Calu3 (cell line): Measurements from ENCODE around the gene C1QTNF5. TPM values are rescaled to one million over a fixed set of nuclear protein-coding genes. Genes with fewer than 3 reads are reported as not detected.

Experiments used
- BruUV-seq: library from RNA; stranded (reverse); fragments of 400-500 nt; replicated peaks from 2 replicates; lab custom pipeline; 2021; lab: Mats Ljungman, UMichigan
- CTCF ChIA-PET: fragments of 300-600 bp; sonication (Branson Sonifier 250); formaldehyde crosslinking; loops from one replicate; lab custom pipeline; 2022; ENCODE audit warnings: antibody characterized with exemption; lab: Charles Lee
- DNase-seq: peaks from one replicate; pipeline ENCODE4 v3.0.0; 2022
- H3K27ac Mint-ChIP-seq: one replicate; pipeline ENCODE4 v1.8.0; 2022; ENCODE audit warnings: mixed read lengths; ENCODE audit not compliant: unreplicated experiment
- H3K27me3 Mint-ChIP-seq: one replicate; pipeline ENCODE4 v1.8.0; 2022; ENCODE audit warnings: mixed read lengths; ENCODE audit not compliant: unreplicated experiment
- H3K36me3 Mint-ChIP-seq: one replicate; pipeline ENCODE4 v1.8.0; 2022; ENCODE audit warnings: mild to moderate bottlenecking, moderate library complexity, mixed read lengths; ENCODE audit not compliant: insufficient read depth, unreplicated experiment
- H3K4me1 Mint-ChIP-seq: one replicate; pipeline ENCODE4 v1.8.0; 2022; ENCODE audit warnings: mild to moderate bottlenecking, low read depth, mixed read lengths; ENCODE audit not compliant: unreplicated experiment
- H3K4me3 Mint-ChIP-seq: one replicate; pipeline ENCODE4 v1.8.0; 2022; ENCODE audit warnings: mild to moderate bottlenecking, low read depth, moderate library complexity, mixed read lengths; ENCODE audit not compliant: unreplicated experiment
- H3K9me3 Mint-ChIP-seq: one replicate; pipeline ENCODE4 v1.8.0; 2022; ENCODE audit warnings: low read depth, mixed read lengths; ENCODE audit not compliant: unreplicated experiment
- CTCF ChIP-seq: fragments of 200-600 bp; IDR thresholded peaks from one replicate; pipeline ENCODE4 v1.8.0; 2022; ENCODE audit warnings: antibody characterized with exemption; ENCODE audit not compliant: unreplicated experiment
- intact Hi-C: fragments of 100-400 bp; cut with micrococcal nuclease; formaldehyde crosslinking; loops from one replicate; pipeline ENCODE4 v1.10.0; 2022; ENCODE audit not compliant: unreplicated experiment
- total RNA-seq: library from RNA; stranded (reverse); gene quantifications from 2 replicates; pipeline ENCODE4 v1.2.3, GENCODE V29; 2022

Gene C1QTNF5
- total RNA-seq, 1 experiment from 2014 or later = not detected

- H3K27me3 Mint-ChIP-seq = peaks cover 83% of the 10 kb centered on the region
- BruUV-seq = no TSS peak
- H3K4me3 Mint-ChIP-seq = no peak overlapping the region
- H3K36me3 Mint-ChIP-seq = no peaks in the 10 kb centered on the region
- CTCF ChIA-PET = interaction anchor here (0.7 to 1.4 kb wide), 2 partner anchors 10 to 34 kb away, joined by 3 read pairs; partner anchors contain the start of gene USP2
- no peak overlapping the region for H3K27ac Mint-ChIP-seq
- intact Hi-C loops = no loop called here
- H3K4me1 Mint-ChIP-seq = peaks cover 7% of the 10 kb centered on the region
- TF ChIP-seq CTCF = no peak
- no peaks in the 10 kb centered on the region for H3K9me3 Mint-ChIP-seq
- no peak for DNase-seq
Observed at GRCh38 chr11:119347940-119348605, 7.4 kb upstream of the C1QTNF5 start.

- H3K27me3 Mint-ChIP-seq = peaks cover 83% of the 10 kb centered on the region
- TF ChIP-seq CTCF = no peak
- H3K36me3 Mint-ChIP-seq = peaks cover 4% of the 10 kb centered on the region
- no peaks in the 10 kb centered on the region for H3K9me3 Mint-ChIP-seq
- no peak overlapping the region for H3K27ac Mint-ChIP-seq
- intact Hi-C loops = no loop called here
- H3K4me1 Mint-ChIP-seq = no peaks in the 10 kb centered on the region
- H3K4me3 Mint-ChIP-seq = no peak overlapping the region
- no peak for DNase-seq
- BruUV-seq = no TSS peak
- CTCF ChIA-PET = no interaction called here
Observed at GRCh38 chr11:119347242-119347641, 6.6 kb upstream of the C1QTNF5 start.

GRCh38 chr11:119346605-119347004, 5.9 kb upstream of the C1QTNF5 start, which contains the start of gene MFRP:
Gene MFRP, minus strand, starts transcription at chr11:119346705. Its CDS starts 192 bp downstream, at chr11:119346513.
- Mint-ChIP-seq H3K9me3 (no peaks in the 10 kb centered on the region), H3K27ac (no peak within 1 kb of the TSS), H3K4me1 (no peaks in the 10 kb centered on the region), H3K27me3 (peaks cover 80% of the 10 kb centered on the region), H3K36me3 (peaks cover 4% of the 10 kb centered on the region), H3K4me3 (no peak within 1 kb of the TSS)
- no peak for TF ChIP-seq CTCF
- CTCF ChIA-PET = no interaction called here
- intact Hi-C loops = no loop called here
- DNase-seq = no peak
- BruUV-seq = no TSS peak

- H3K4me3 Mint-ChIP-seq = no peak overlapping the region
- no peak overlapping the region for H3K27ac Mint-ChIP-seq
- no peaks in the 10 kb centered on the region for H3K9me3 Mint-ChIP-seq
- intact Hi-C loops = no loop called here
- no peak for DNase-seq
- H3K27me3 Mint-ChIP-seq = peaks cover 80% of the 10 kb centered on the region
- no peak for TF ChIP-seq CTCF
- no TSS peak for BruUV-seq
- H3K4me1 Mint-ChIP-seq = peaks cover 6% of the 10 kb centered on the region
- CTCF ChIA-PET = no interaction called here
- H3K36me3 Mint-ChIP-seq = peaks cover 4% of the 10 kb centered on the region
Observed at GRCh38 chr11:119345685-119346084, 5.0 kb upstream of the C1QTNF5 start.
